HEK293 (cell line): ENCODE measurements around the gene YPEL1.

Experiments used
- CTCF ChIA-PET: fragments of 350-600 bp; formaldehyde crosslinking; extraction: SDS; loops from one replicate; lab custom pipeline; 2021; ENCODE audit warnings: antibody characterized with exemption; lab: Yijun Ruan, JAX
- POLR2A ChIA-PET: fragments of 300-600 bp; formaldehyde crosslinking; extraction: SDS; loops from one replicate; lab custom pipeline; 2020; ENCODE audit warnings: antibody characterized with exemption, inconsistent platforms; lab: Yijun Ruan, JAX
- H3K27ac ChIP-seq: fragments of 200-500 bp; sonication (Bioruptor generic); 2 replicates; pipeline ENCODE4 v1.5.1; 2014; ENCODE audit warnings: low read depth, low read length, control low read depth, inconsistent platforms; ENCODE audit errors: extremely low read depth
- H3K36me3 ChIP-seq, 2 experiments: fragments of 200-500 bp in 1 of 2; sonication (Bioruptor generic) in 1 of 2; 1 replicate in 1 of 2; 2 replicates in 1 of 2; pipeline ENCODE4 v1.5.1; 2014 to 2017; ENCODE audit warnings: inconsistent platforms in 2 of 2, low read length in 2 of 2; ENCODE audit not compliant: control insufficient read depth in 2 of 2, insufficient read depth in 1 of 2
- H3K4me1 ChIP-seq: fragments of 200-500 bp; sonication (Bioruptor generic); 2 replicates; pipeline ENCODE4 v1.5.1; 2014; ENCODE audit warnings: mild to moderate bottlenecking, low read length, inconsistent platforms; ENCODE audit not compliant: control insufficient read depth, insufficient read depth
- H3K4me3 ChIP-seq: 2 replicates; pipeline ENCODE4 v1.5.1; 2011; ENCODE audit warnings: low read depth, mild to moderate bottlenecking, control low read depth, low read length, moderate library complexity
- H3K9me3 ChIP-seq: fragments of 200-500 bp; sonication (Bioruptor generic); 2 replicates; pipeline ENCODE4 v1.5.1; 2014; ENCODE audit warnings: low read depth, low read length, inconsistent platforms; ENCODE audit not compliant: control insufficient read depth, insufficient read depth
- REPIN1 ChIP-seq: fragments of 450-650 bp; formaldehyde crosslinking; IDR thresholded peaks from 2 replicates; pipeline ENCODE4 v1.5.1; 2017; ENCODE audit warnings: missing biosample characterization, missing genetic modification characterization, low read depth
- TCF7L2 ChIP-seq: IDR thresholded peaks from 2 replicates; pipeline ENCODE4 v1.6.1; 2011; ENCODE audit warnings: low read depth, mild to moderate bottlenecking, inconsistent platforms, low read length, moderate library complexity, borderline replicate concordance
- ZIC2 ChIP-seq: fragments of 450-650 bp; formaldehyde crosslinking; IDR thresholded peaks from 2 replicates; pipeline ENCODE4 v1.5.1; 2016; ENCODE audit warnings: missing biosample characterization, missing genetic modification characterization
- ZNF132 ChIP-seq: fragments of 450-650 bp; formaldehyde crosslinking; IDR thresholded peaks from 2 replicates; pipeline ENCODE4 v1.5.1; 2017; ENCODE audit warnings: missing biosample characterization, missing genetic modification characterization, borderline replicate concordance
- ZNF175 ChIP-seq: fragments of 450-650 bp; formaldehyde crosslinking; IDR thresholded peaks from 2 replicates; pipeline ENCODE4 v1.5.1; 2016; ENCODE audit warnings: missing biosample characterization, missing genetic modification characterization
- ZNF335 ChIP-seq: fragments of 450-650 bp; formaldehyde crosslinking; conservative IDR thresholded peaks from 2 replicates; pipeline ENCODE4 v1.5.1; 2016; ENCODE audit warnings: missing biosample characterization, missing genetic modification characterization
- ZNF654 ChIP-seq: fragments of 450-650 bp; formaldehyde crosslinking; IDR thresholded peaks from 2 replicates; pipeline ENCODE4 v1.5.1; 2016; ENCODE audit warnings: low read depth, missing biosample characterization, missing genetic modification characterization
- ZNF677 ChIP-seq: fragments of 450-650 bp; IDR thresholded peaks from 2 replicates; pipeline ENCODE4 v1.5.0; 2018; ENCODE audit warnings: missing biosample characterization, mild to moderate bottlenecking, missing genetic modification characterization, moderate library complexity
- TF ChIP-seq, protein P1 (sequence below): fragments of 450-650 bp; formaldehyde crosslinking; IDR thresholded peaks from 2 replicates; pipeline ENCODE4 v1.5.1; 2016; ENCODE audit warnings: missing biosample characterization, missing genetic modification characterization
- TF ChIP-seq, protein P2 (sequence below): fragments of 450-650 bp; formaldehyde crosslinking; IDR thresholded peaks from 2 replicates; pipeline ENCODE4 v1.5.1; 2016; ENCODE audit warnings: missing biosample characterization, missing genetic modification characterization, low read depth
- TF ChIP-seq, protein P3 (sequence below): fragments of 450-650 bp; formaldehyde crosslinking; IDR thresholded peaks from 2 replicates; pipeline ENCODE4 v1.5.1; 2016; ENCODE audit warnings: missing biosample characterization, missing genetic modification characterization
- TF ChIP-seq, protein P4 (sequence below): fragments of 450-650 bp; formaldehyde crosslinking; IDR thresholded peaks from 2 replicates; pipeline ENCODE4 v1.5.1; 2016; ENCODE audit warnings: missing biosample characterization, missing genetic modification characterization
- TF ChIP-seq, protein P5 (sequence below): fragments of 450-650 bp; formaldehyde crosslinking; IDR thresholded peaks from 2 replicates; pipeline ENCODE4 v1.5.1; 2016; ENCODE audit warnings: missing biosample characterization, missing genetic modification characterization, borderline replicate concordance

Gene YPEL1

DNA sequence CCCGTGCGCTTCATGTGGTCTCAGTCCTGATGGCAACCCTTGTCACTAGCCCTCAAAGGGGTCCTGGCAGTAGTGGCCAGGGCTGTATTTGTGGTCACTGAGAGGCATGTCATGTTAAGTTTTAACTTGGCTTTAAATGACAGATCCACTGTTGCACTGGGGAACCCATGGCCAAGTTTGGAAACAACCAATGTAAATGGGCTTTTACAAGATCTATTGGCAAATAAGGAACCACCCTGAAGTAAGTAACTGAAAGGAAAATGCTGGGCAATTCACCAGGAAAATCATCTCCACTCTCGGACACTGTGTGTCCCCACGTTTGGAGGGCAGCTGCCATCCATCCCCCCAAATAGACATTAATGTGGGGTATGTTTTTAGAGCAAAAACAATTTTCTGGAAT lies 8.4 kb downstream of the YPEL1 start:
- Histone ChIP-seq H3K27ac (no peak overlapping the region), H3K36me3 (no peaks in the 10 kb centered on the region), H3K9me3 (no peaks in the 10 kb centered on the region), H3K4me3 (no peak overlapping the region), H3K4me1 (no peaks in the 10 kb centered on the region)
- ChIA-PET CTCF (interaction anchor here (1.0 to 3.3 kb wide), 3 partner anchors 15 to 211 kb away, joined by 3 to 22 read pairs (median 6); no protein-coding TSS in a partner anchor), POLR2A (interaction anchor here (1.0 kb wide), 1 partner anchor 29 kb away, joined by 4 read pairs; no protein-coding TSS in a partner anchor)
- TF ChIP-seq, protein P1, sequence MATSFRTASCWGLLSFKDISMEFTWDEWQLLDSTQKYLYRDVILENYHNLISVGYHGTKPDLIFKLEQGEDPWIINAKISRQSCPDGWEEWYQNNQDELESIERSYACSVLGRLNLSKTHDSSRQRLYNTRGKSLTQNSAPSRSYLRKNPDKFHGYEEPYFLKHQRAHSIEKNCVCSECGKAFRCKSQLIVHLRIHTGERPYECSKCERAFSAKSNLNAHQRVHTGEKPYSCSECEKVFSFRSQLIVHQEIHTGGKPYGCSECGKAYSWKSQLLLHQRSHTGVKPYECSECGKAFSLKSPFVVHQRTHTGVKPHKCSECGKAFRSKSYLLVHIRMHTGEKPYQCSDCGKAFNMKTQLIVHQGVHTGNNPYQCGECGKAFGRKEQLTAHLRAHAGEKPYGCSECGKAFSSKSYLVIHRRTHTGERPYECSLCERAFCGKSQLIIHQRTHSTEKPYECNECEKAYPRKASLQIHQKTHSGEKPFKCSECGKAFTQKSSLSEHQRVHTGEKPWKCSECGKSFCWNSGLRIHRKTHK (tag by site-specific recombination) = no peak
- TF ChIP-seq, protein P2, sequence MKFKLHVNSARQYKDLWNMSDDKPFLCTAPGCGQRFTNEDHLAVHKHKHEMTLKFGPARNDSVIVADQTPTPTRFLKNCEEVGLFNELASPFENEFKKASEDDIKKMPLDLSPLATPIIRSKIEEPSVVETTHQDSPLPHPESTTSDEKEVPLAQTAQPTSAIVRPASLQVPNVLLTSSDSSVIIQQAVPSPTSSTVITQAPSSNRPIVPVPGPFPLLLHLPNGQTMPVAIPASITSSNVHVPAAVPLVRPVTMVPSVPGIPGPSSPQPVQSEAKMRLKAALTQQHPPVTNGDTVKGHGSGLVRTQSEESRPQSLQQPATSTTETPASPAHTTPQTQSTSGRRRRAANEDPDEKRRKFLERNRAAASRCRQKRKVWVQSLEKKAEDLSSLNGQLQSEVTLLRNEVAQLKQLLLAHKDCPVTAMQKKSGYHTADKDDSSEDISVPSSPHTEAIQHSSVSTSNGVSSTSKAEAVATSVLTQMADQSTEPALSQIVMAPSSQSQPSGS (tag by site-specific recombination) = no peak
- no peak for TF ChIP-seq TCF7L2
- no peak for TF ChIP-seq ZNF175 (tag by site-specific recombination)

DNA sequence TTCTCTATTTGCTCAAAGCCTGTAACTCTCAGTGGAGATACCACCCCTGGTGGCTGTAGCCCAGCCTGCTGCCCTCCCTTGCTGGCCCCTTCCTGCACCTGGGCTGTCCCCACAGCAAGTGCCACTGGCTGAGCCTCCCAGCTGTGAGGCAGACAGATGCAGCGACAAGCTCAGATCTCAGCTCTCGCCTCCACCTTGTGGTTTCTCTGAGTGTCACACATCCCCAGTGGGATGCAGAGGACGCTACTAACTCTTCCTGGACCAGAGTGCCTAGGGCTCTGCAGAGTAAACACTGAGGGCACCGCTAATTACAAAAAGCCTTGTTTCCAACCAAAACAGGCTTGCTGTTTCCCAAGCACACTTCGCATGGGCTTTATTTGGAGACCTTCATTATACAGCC lies 8.9 kb downstream of the YPEL1 start:
- TF ChIP-seq ZIC2 (peak; percentile 89), ZNF132 (tag by site-specific recombination) (no peak), ZNF677 (tag by site-specific recombination) (no peak), ZNF335 (no peak), REPIN1 (tag by site-specific recombination) (no peak), ZNF654 (peak; percentile 38)
- TF ChIP-seq, protein P3, sequence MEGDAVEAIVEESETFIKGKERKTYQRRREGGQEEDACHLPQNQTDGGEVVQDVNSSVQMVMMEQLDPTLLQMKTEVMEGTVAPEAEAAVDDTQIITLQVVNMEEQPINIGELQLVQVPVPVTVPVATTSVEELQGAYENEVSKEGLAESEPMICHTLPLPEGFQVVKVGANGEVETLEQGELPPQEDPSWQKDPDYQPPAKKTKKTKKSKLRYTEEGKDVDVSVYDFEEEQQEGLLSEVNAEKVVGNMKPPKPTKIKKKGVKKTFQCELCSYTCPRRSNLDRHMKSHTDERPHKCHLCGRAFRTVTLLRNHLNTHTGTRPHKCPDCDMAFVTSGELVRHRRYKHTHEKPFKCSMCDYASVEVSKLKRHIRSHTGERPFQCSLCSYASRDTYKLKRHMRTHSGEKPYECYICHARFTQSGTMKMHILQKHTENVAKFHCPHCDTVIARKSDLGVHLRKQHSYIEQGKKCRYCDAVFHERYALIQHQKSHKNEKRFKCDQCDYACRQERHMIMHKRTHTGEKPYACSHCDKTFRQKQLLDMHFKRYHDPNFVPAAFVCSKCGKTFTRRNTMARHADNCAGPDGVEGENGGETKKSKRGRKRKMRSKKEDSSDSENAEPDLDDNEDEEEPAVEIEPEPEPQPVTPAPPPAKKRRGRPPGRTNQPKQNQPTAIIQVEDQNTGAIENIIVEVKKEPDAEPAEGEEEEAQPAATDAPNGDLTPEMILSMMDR (tag by site-specific recombination) = peak; percentile 63
- TF ChIP-seq, protein P4, sequence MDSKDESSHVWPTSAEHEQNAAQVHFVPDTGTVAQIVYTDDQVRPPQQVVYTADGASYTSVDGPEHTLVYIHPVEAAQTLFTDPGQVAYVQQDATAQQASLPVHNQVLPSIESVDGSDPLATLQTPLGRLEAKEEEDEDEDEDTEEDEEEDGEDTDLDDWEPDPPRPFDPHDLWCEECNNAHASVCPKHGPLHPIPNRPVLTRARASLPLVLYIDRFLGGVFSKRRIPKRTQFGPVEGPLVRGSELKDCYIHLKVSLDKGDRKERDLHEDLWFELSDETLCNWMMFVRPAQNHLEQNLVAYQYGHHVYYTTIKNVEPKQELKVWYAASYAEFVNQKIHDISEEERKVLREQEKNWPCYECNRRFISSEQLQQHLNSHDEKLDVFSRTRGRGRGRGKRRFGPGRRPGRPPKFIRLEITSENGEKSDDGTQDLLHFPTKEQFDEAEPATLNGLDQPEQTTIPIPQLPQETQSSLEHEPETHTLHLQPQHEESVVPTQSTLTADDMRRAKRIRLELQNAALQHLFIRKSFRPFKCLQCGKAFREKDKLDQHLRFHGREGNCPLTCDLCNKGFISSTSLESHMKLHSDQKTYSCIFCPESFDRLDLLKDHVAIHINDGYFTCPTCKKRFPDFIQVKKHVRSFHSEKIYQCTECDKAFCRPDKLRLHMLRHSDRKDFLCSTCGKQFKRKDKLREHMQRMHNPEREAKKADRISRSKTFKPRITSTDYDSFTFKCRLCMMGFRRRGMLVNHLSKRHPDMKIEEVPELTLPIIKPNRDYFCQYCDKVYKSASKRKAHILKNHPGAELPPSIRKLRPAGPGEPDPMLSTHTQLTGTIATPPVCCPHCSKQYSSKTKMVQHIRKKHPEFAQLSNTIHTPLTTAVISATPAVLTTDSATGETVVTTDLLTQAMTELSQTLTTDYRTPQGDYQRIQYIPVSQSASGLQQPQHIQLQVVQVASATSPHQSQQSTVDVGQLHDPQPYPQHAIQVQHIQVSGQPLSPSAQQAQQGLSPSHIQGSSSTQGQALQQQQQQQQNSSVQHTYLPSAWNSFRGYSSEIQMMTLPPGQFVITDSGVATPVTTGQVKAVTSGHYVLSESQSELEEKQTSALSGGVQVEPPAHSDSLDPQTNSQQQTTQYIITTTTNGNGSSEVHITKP (tag by site-specific recombination) = peak; percentile 42
- TF ChIP-seq, protein P5, sequence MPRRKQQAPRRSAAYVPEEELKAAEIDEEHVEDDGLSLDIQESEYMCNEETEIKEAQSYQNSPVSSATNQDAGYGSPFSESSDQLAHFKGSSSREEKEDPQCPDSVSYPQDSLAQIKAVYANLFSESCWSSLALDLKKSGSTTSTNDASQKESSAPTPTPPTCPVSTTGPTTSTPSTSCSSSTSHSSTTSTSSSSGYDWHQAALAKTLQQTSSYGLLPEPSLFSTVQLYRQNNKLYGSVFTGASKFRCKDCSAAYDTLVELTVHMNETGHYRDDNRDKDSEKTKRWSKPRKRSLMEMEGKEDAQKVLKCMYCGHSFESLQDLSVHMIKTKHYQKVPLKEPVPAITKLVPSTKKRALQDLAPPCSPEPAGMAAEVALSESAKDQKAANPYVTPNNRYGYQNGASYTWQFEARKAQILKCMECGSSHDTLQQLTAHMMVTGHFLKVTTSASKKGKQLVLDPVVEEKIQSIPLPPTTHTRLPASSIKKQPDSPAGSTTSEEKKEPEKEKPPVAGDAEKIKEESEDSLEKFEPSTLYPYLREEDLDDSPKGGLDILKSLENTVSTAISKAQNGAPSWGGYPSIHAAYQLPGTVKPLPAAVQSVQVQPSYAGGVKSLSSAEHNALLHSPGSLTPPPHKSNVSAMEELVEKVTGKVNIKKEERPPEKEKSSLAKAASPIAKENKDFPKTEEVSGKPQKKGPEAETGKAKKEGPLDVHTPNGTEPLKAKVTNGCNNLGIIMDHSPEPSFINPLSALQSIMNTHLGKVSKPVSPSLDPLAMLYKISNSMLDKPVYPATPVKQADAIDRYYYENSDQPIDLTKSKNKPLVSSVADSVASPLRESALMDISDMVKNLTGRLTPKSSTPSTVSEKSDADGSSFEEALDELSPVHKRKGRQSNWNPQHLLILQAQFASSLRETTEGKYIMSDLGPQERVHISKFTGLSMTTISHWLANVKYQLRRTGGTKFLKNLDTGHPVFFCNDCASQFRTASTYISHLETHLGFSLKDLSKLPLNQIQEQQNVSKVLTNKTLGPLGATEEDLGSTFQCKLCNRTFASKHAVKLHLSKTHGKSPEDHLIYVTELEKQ (tag by site-specific recombination) = no peak
- CTCF ChIA-PET = interaction anchor here (0.5 to 3.3 kb wide), 8 partner anchors 12 to 226 kb away, joined by 3 to 22 read pairs (median 4); partner anchors contain the start of gene PPM1F

More for the DNA sequence above, 8.9 kb downstream of the YPEL1 start:
- Histone ChIP-seq H3K9me3 (no peaks in the 10 kb centered on the region), H3K36me3 (no peaks in the 10 kb centered on the region), H3K4me1 (no peaks in the 10 kb centered on the region), H3K4me3 (no peak overlapping the region), H3K27ac (no peak overlapping the region)
- POLR2A ChIA-PET = interaction anchor here (1.0 kb wide), 1 partner anchor 28 kb away, joined by 4 read pairs; no protein-coding TSS in a partner anchor
